Measurements from ENCODE around the gene SHANK2. TPM values are rescaled to one million over a fixed set of nuclear protein-coding genes. Genes with fewer than 3 reads are reported as not detected.

Gene SHANK2
- total and polyA plus RNA-seq, 2 donors (not counting 3 experiments of a cell fraction or from before 2014, with no cell fraction given), result not detected

DNA sequence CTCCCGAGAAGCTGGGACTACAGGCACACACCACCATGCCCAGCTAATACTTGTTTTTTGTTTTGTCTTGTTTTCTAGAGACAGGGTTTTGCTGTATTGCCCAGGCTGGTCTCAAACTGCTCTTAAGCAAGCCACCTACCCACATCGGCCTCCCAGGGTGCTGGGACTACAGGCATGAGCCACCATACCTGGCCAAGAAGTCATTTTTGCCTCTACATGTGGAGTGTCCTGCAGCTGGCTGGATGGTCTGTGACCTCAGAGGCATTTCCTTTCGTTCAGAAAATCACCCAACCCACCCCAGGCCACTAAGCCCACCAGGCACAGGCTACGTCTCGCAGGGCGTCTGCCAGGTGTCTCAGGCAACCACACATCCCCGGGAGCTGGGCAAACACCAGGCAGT is 12.8 kb downstream of the SHANK2 start:
- dilution Hi-C loops (cut with MboI; ENCODE audit: extremely low pct_ligation_motif_present, low sequenced_read_pairs), result no loop called here
- FAIRE-seq, result no peak

More for the DNA sequence above, 12.8 kb downstream of the SHANK2 start:
- H3K27ac ChIP-seq (ENCODE audit: insufficient read depth, low read depth, low read length), result no peak overlapping the region
- H4K20me1 ChIP-seq (replicated peaks; ENCODE audit: control insufficient read depth, extremely low read depth, insufficient read depth, low read length), result no peaks in the 10 kb centered on the region
- DNase-seq (ENCODE audit: low read depth, low spot score), result no peak
- no peak overlapping the region for H2AFZ ChIP-seq (ENCODE audit: low read depth, low read length)
- H3K9me1 ChIP-seq (replicated peaks; ENCODE audit: control insufficient read depth, extremely low read depth, insufficient read depth, low read length), result no peaks in the 10 kb centered on the region
- ChIA-PET POLR2A (no interaction called here), CTCF (no interaction called here)
- TF ChIP-seq FOS (IDR thresholded peaks at IDR 0.05; ENCODE audit: borderline replicate concordance, insufficient read depth, low read length) (no peak), EZH2 (IDR thresholded peaks at IDR 0.05; ENCODE audit: borderline replicate concordance, low read depth, low read length, severe bottlenecking) (no peak), JUN (IDR thresholded peaks at IDR 0.05; ENCODE audit: borderline replicate concordance, insufficient read depth, insufficient read length, low read depth) (no peak), POLR2A (IDR thresholded peaks at IDR 0.05; ENCODE audit: low read depth, low read length) (no peak), POLR2AphosphoS5 (IDR thresholded peaks at IDR 0.05; ENCODE audit: insufficient read depth, low read depth, low read length) (no peak), GATA2 (IDR thresholded peaks at IDR 0.05; ENCODE audit: insufficient read depth, insufficient read length, low read depth, low read length) (no peak), MYC (IDR thresholded peaks at IDR 0.05; ENCODE audit: low read depth, low read length) (no peak)
- TF ChIP-seq, protein P1, sequence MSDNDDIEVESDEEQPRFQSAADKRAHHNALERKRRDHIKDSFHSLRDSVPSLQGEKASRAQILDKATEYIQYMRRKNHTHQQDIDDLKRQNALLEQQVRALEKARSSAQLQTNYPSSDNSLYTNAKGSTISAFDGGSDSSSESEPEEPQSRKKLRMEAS (IDR thresholded peaks at IDR 0.05; ENCODE audit: insufficient read depth, insufficient read length), result no peak
- TF ChIP-seq, protein P2, sequence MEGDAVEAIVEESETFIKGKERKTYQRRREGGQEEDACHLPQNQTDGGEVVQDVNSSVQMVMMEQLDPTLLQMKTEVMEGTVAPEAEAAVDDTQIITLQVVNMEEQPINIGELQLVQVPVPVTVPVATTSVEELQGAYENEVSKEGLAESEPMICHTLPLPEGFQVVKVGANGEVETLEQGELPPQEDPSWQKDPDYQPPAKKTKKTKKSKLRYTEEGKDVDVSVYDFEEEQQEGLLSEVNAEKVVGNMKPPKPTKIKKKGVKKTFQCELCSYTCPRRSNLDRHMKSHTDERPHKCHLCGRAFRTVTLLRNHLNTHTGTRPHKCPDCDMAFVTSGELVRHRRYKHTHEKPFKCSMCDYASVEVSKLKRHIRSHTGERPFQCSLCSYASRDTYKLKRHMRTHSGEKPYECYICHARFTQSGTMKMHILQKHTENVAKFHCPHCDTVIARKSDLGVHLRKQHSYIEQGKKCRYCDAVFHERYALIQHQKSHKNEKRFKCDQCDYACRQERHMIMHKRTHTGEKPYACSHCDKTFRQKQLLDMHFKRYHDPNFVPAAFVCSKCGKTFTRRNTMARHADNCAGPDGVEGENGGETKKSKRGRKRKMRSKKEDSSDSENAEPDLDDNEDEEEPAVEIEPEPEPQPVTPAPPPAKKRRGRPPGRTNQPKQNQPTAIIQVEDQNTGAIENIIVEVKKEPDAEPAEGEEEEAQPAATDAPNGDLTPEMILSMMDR (IDR thresholded peaks at IDR 0.05; ENCODE audit: extremely low read depth in 1 of 2, insufficient read depth in 1 of 2, low read depth in 1 of 2, low read length in 2 of 2), result no peak
- intact Hi-C loops (cut with micrococcal nuclease), result no loop called here
- BruUV-seq (replicated peaks), result no TSS peak
- no peak overlapping the region for H3K4me3 ChIP-seq (replicated peaks in 1 of 3; ENCODE audit: insufficient read depth in 1 of 3, low read depth in 1 of 3, low read length in 3 of 3)
- no peaks in the 10 kb centered on the region for H3K4me1 ChIP-seq (ENCODE audit: control insufficient read depth, extremely low read depth, insufficient read depth, low read length)
- no peaks in the 10 kb centered on the region for H3K79me2 ChIP-seq (ENCODE audit: control insufficient read depth, insufficient read depth, low read length)
- H3K9ac ChIP-seq (replicated peaks; ENCODE audit: extremely low read depth, insufficient read depth, low read length), result no peak overlapping the region
- no peaks in the 10 kb centered on the region for H3K27me3 ChIP-seq (ENCODE audit: control insufficient read depth in 2 of 2, insufficient read depth in 2 of 2, low read length in 2 of 2)
- no peaks in the 10 kb centered on the region for H3K9me3 ChIP-seq (replicated peaks; ENCODE audit: control insufficient read depth, insufficient read depth, low read length)
- H3K36me3 ChIP-seq (ENCODE audit: control insufficient read depth in 2 of 2, extremely low read depth in 1 of 2, insufficient read depth in 2 of 2, low read length in 2 of 2), result no peaks in the 10 kb centered on the region
- H3K4me2 ChIP-seq (ENCODE audit: insufficient read depth, low read length), result no peak overlapping the region

All from endothelial cell of umbilical vein (primary cell).